ENCODE measurements around the gene UBA7.
"Not testable (repeated sequence)": the region's sequence is repeated elsewhere in the genome, so short reads cannot be mapped to it uniquely, and the experiment has no call there.

Gene UBA7

GRCh38 chr3:49781415-49782199 lies 32.1 kb downstream of the UBA7 start:
- peaks cover 53% of the 10 kb centered on the region for H3K4me1 Mint-ChIP-seq (ENCODE audit: low read depth)
- no peaks in the 10 kb centered on the region for H3K9me3 Mint-ChIP-seq
- H3K27ac Mint-ChIP-seq: no peak overlapping the region
- H3K36me3 Mint-ChIP-seq (ENCODE audit: low read depth): peaks cover 37% of the 10 kb centered on the region
- no peaks in the 10 kb centered on the region for H3K27me3 Mint-ChIP-seq
- H3K4me3 Mint-ChIP-seq: no peak overlapping the region

GRCh38 chr3:49780975-49781365 lies 32.8 kb downstream of the UBA7 start:
- Mint-ChIP-seq H3K36me3 (ENCODE audit: low read depth) (peaks cover 39% of the 10 kb centered on the region), H3K4me1 (ENCODE audit: low read depth) (peaks cover 53% of the 10 kb centered on the region)
- not testable (repeated sequence) for H3K9me3 Mint-ChIP-seq, H3K27ac Mint-ChIP-seq, H3K27me3 Mint-ChIP-seq, H3K4me3 Mint-ChIP-seq

GRCh38 chr3:49780080-49780974 lies 33.4 kb downstream of the UBA7 start:
- Mint-ChIP-seq H3K9me3 (no peaks in the 10 kb centered on the region), H3K27me3 (no peaks in the 10 kb centered on the region), H3K27ac (peak overlapping the region; percentile 21), H3K36me3 (ENCODE audit: low read depth) (peaks cover 35% of the 10 kb centered on the region), H3K4me1 (ENCODE audit: low read depth) (peaks cover 48% of the 10 kb centered on the region), H3K4me3 (no peak overlapping the region)

GRCh38 chr3:49779358-49780079 lies 34.2 kb downstream of the UBA7 start:
- Mint-ChIP-seq H3K9me3 (no peaks in the 10 kb centered on the region), H3K36me3 (ENCODE audit: low read depth) (peaks cover 28% of the 10 kb centered on the region), H3K27me3 (no peaks in the 10 kb centered on the region), H3K4me3 (no peak overlapping the region), H3K27ac (no peak overlapping the region), H3K4me1 (ENCODE audit: low read depth) (peaks cover 43% of the 10 kb centered on the region)

GRCh38 chr3:49776101-49776500 lies 37.7 kb downstream of the UBA7 start:
- H3K27ac Mint-ChIP-seq, H3K27me3 Mint-ChIP-seq, H3K9me3 Mint-ChIP-seq, H3K4me3 Mint-ChIP-seq: not testable (repeated sequence)
- peaks cover 19% of the 10 kb centered on the region for H3K36me3 Mint-ChIP-seq (ENCODE audit: low read depth)
- peaks cover 35% of the 10 kb centered on the region for H3K4me1 Mint-ChIP-seq (ENCODE audit: low read depth)

- Mint-ChIP-seq H3K27ac (no peak overlapping the region), H3K4me3 (no peak overlapping the region), H3K27me3 (no peaks in the 10 kb centered on the region)
Measured at GRCh38 chr3:49775538-49775937, 38.2 kb downstream of the UBA7 start.

GRCh38 chr3:49772703-49773102 lies 41.0 kb downstream of the UBA7 start:
- peaks cover 40% of the 10 kb centered on the region for H3K4me1 Mint-ChIP-seq (ENCODE audit: low read depth)
- H3K4me3 Mint-ChIP-seq: no peak overlapping the region
- no peaks in the 10 kb centered on the region for H3K9me3 Mint-ChIP-seq
- H3K27me3 Mint-ChIP-seq: no peaks in the 10 kb centered on the region
- H3K27ac Mint-ChIP-seq: no peak overlapping the region
- peaks cover 21% of the 10 kb centered on the region for H3K36me3 Mint-ChIP-seq (ENCODE audit: low read depth)

More at GRCh38 chr3:49775538-49775937, 38.2 kb downstream of the UBA7 start:
- Mint-ChIP-seq H3K36me3 (ENCODE audit: low read depth) (peaks cover 19% of the 10 kb centered on the region), H3K4me1 (ENCODE audit: low read depth) (peaks cover 33% of the 10 kb centered on the region), H3K9me3 (no peaks in the 10 kb centered on the region)

- peaks cover 16% of the 10 kb centered on the region for H3K36me3 Mint-ChIP-seq (ENCODE audit: low read depth)
Measured at GRCh38 chr3:49771340-49771938, 42.3 kb downstream of the UBA7 start.

GRCh38 chr3:49769926-49770325 lies 43.8 kb downstream of the UBA7 start:
- Mint-ChIP-seq H3K36me3 (ENCODE audit: low read depth) (peaks cover 17% of the 10 kb centered on the region), H3K4me1 (ENCODE audit: low read depth) (peaks cover 36% of the 10 kb centered on the region), H3K27ac (no peak overlapping the region), H3K4me3 (no peak overlapping the region), H3K27me3 (no peaks in the 10 kb centered on the region), H3K9me3 (no peaks in the 10 kb centered on the region)

More at GRCh38 chr3:49771340-49771938, 42.3 kb downstream of the UBA7 start:
- Mint-ChIP-seq H3K27ac (no peak overlapping the region), H3K9me3 (no peaks in the 10 kb centered on the region), H3K27me3 (no peaks in the 10 kb centered on the region), H3K4me3 (no peak overlapping the region), H3K4me1 (ENCODE audit: low read depth) (peaks cover 36% of the 10 kb centered on the region)

- Mint-ChIP-seq H3K9me3 (no peaks in the 10 kb centered on the region), H3K27me3 (no peaks in the 10 kb centered on the region), H3K4me1 (ENCODE audit: low read depth) (peaks cover 32% of the 10 kb centered on the region), H3K27ac (no peak overlapping the region), H3K4me3 (no peak overlapping the region), H3K36me3 (ENCODE audit: low read depth) (peaks cover 22% of the 10 kb centered on the region)
Measured at GRCh38 chr3:49769286-49769915, 44.4 kb downstream of the UBA7 start.

- no peak overlapping the region for H3K27ac Mint-ChIP-seq
- H3K27me3 Mint-ChIP-seq: no peaks in the 10 kb centered on the region
- H3K4me3 Mint-ChIP-seq: no peak overlapping the region
- H3K9me3 Mint-ChIP-seq: no peaks in the 10 kb centered on the region
- peaks cover 12% of the 10 kb centered on the region for H3K4me1 Mint-ChIP-seq (ENCODE audit: low read depth)
- peaks cover 15% of the 10 kb centered on the region for H3K36me3 Mint-ChIP-seq (ENCODE audit: low read depth)
Measured at GRCh38 chr3:49763981-49764380, 49.8 kb downstream of the UBA7 start.

- H3K36me3 Mint-ChIP-seq (ENCODE audit: low read depth): peaks cover 6% of the 10 kb centered on the region
- no peak overlapping the region for H3K27ac Mint-ChIP-seq
- no peaks in the 10 kb centered on the region for H3K9me3 Mint-ChIP-seq
- no peak overlapping the region for H3K4me3 Mint-ChIP-seq
- H3K27me3 Mint-ChIP-seq: no peaks in the 10 kb centered on the region
- H3K4me1 Mint-ChIP-seq (ENCODE audit: low read depth): peaks cover 11% of the 10 kb centered on the region
Measured at GRCh38 chr3:49761661-49762060, 52.1 kb downstream of the UBA7 start.

- H3K9me3 Mint-ChIP-seq: no peaks in the 10 kb centered on the region
- H3K36me3 Mint-ChIP-seq (ENCODE audit: low read depth): no peaks in the 10 kb centered on the region
- H3K4me3 Mint-ChIP-seq: no peak overlapping the region
- H3K27ac Mint-ChIP-seq: peak overlapping the region; percentile 13
- no peaks in the 10 kb centered on the region for H3K27me3 Mint-ChIP-seq
- peaks cover 22% of the 10 kb centered on the region for H3K4me1 Mint-ChIP-seq (ENCODE audit: low read depth)
Measured at GRCh38 chr3:49759226-49759625, 54.5 kb downstream of the UBA7 start.

- peaks cover 4% of the 10 kb centered on the region for H3K36me3 Mint-ChIP-seq (ENCODE audit: low read depth)
- H3K4me3 Mint-ChIP-seq: no peak overlapping the region
- no peaks in the 10 kb centered on the region for H3K27me3 Mint-ChIP-seq
- H3K27ac Mint-ChIP-seq: peak overlapping the region; percentile 37
- H3K4me1 Mint-ChIP-seq (ENCODE audit: low read depth): peaks cover 24% of the 10 kb centered on the region
- no peaks in the 10 kb centered on the region for H3K9me3 Mint-ChIP-seq
Measured at GRCh38 chr3:49757197-49757596, 56.6 kb downstream of the UBA7 start.

Data from stimulated activated naive CD8-positive, alpha-beta T cell treated with anti-CD3 and anti-CD28 coated beads, Interleukin-15, Interleukin-2, amounts not matched to agents 100 ng/mL and 50 ng/mL, for 24 hours (primary cell).